ENCODE data around the gene ZNF576. TPM values are rescaled to one million over a fixed set of nuclear protein-coding genes. Genes with fewer than 3 reads are reported as not detected.

Gene ZNF576, protein sequence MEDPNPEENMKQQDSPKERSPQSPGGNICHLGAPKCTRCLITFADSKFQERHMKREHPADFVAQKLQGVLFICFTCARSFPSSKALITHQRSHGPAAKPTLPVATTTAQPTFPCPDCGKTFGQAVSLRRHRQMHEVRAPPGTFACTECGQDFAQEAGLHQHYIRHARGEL
- 7.0 and 12.8 TPM in 2 replicates for total RNA-seq

DNA sequence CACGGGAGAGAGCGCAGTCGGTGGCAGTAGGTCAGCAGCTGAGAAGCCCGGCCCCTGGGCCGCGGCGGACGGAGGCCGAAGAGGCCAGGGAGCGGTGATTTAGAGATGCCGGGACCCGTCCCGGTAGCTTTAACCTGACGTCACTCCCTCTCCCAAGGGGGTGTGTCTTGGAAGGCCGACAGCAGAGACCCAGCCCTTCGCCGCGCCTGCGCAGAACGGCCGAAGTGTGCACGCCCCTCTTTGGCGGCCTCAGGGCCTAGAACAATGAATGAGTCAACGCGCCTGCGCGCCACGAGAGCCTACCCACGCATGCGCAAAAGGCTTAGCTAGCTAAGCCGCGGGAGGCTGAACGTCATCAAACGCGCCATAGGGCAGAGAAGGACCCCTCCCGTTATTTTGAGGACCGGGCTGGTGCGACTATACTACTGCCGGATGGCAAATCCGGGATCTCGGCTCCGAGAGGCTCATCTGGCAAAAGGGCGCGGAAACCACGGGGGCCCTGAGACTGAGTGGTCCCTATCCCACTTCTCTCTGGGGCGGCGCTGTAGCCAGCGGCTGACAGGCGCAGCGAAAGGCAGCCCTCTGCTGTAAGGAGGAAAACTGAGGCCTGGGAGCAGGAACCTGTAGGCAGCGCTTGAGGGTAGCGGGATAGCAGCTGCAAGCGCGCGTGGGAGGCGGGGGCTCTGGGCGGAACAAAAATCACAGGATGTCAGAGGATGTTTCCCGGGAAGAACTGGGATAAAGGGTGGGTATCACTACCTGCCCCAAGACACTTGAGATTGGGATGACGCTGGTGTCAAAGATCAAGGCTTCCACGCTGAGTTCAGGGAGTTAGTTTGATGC lies at the start of gene ZNF576, which contains the start of gene IRGQ:
Gene ZNF576, plus strand, starts transcription at position 597 of the 843 bp plus-strand sequence. CDS start 514 bp downstream, outside the sequence.
Gene IRGQ, minus strand, starts transcription at position 136 of the 843 bp plus-strand sequence. CDS start 796 bp downstream, outside the sequence.

DNA sequence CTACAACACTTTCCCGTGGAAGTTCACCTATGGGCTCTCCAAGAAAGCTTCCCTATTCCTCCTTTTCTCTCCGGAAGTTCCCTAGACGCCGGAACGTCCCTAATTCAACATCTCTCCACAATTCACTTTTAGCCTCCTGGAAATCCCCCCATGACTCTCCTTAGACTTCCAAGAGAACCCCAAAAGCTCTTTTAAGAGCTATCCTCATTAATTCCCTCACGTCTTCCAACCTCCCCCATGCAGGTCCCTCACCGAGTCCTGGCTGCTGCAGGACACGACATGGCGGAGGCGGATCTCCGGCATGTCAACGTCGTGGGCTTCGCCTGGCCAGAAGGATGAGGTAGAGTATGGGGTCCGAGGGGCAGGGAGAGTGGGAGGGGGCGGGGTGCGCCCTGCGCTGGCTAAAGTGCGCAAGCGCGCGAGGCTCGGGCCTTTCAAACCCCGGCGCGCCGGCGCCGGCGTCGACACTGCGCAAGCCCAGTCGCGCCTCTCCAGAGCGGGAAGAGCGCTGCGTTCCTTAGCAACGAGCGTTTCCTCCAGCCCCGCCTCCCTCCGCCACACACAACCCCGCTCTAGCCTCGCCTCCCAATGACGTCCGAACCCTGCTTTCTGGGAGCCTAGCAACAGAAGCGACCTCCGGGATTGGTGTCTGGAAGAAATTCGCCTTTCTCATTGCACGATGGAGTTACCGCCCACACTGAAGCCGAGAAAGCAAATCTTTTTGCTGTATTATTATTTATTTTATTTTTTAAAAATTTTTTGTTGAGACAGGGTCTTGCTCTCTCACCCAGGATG lies 21.0 kb upstream of the ZNF576 start, which contains the start of the genes PINLYP and XRCC1:
Gene PINLYP, plus strand, starts transcription at position 646 of the 795 bp plus-strand sequence. CDS start 1,391 bp downstream, outside the sequence.
Gene XRCC1, minus strand, starts transcription at position 372 of the 795 bp plus-strand sequence. Its CDS starts 69 bp downstream, at position 303.

DNA sequence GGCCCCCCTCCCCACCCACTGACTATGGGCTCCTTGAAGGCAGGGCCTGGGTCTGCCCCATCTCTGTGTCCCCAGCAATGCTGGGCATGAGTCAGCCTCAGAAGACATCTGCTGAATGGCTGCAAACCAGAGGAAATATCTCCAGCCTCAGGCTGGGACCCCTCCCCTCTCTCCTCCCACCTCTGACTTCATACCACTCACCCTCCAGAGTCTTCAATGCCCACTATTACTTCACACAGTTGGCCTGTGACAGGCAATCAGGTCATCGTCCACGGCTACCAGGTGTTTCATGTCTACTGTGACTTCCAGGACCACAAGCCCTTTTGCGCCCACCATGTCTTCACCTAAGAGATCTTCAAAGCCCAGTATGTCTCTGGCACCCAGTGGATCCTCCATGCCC lies 15.4 kb downstream of the ZNF576 start, which contains the start of gene SRRM5:
Gene SRRM5, plus strand, starts transcription at position 301 of the 400 bp plus-strand sequence. Its CDS starts 34 bp downstream, at position 335.

DNA sequence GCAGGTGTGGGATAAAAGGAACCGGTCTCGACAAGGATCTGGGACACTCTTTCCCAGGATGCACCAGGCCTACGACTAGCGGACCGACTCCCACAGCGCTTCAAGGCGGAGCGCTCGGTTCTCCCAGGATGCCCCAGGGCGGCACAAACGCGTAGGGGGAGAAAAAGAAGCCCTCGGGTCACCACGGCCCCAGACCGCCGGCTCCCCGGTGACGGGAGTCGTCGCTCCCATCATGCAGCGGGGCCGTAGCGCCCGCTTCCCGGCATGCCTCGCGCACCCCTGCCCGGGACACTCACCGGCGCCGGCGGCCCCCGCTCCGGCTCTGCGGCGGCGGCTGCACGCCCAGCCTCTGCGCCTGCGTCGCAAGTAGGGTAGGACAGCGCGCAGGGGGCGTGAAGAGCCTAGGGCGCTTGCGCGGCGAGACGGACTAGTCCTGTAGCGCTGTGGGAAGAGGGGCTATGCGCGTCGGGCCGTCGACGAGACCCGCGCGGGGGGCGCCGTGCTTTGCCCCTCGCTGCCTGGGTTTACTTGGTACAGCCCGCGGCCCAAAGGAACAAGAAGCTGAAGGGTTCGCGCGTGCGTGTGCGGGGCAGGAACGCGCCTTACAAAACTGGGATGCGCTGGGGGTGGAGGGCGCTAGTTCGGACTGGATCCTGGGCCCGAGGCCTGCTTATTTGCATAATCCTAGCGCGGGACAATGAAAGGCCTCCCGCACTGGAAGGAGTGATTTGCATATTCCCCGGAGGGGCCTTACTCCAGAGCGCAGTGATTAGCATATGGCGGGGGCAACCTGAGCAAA lies 23.1 kb downstream of the ZNF576 start, which contains the start of gene ZNF428:
Gene ZNF428, minus strand, starts transcription at position 368 of the 799 bp plus-strand sequence. CDS start 5,325 bp downstream, outside the sequence.

DNA sequence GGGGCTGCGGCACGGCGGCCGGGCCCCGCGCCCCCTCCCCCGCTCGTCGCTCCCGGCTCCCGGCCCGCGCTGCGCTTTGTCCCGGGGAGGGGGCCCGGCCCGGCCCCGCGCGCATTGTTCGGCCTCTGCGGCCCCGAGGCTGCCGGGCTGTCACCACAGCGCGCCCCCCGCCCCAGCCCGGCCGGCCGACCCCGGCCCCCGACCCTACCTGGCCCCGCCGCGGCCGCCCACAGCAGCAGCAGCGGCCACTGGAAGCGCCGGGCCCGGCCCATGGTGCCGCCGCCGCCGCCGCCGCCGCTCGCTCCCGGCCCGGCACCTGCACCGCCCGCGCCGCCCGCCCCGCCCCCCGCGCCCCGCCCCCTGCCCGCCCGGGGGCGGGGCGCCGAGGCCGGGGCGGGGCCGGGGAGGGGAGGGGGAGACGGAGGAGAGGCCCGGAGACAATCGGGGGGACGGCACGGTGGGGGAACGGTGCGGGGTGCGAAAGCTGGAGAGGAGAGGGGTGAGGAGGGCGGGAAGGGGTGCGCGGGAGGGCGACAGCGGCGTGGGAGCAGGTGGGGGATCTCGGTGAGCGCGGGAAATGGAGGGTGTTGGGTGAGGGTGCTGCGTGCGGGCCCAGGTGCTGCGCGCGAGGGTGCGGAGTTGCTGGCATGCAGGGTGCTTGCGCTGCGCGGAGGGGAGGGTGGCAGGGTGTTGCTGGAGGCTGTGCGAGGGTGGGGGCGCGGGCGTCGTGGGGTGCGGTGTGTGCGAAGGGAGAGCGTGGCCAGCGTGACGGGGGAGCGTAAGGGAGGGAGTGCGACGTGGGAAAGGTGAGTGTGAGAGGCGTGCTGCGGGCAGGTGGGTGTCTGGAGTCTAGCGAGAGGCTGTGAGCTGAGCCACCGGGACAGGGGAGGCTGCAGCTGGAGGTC lies 43.4 kb downstream of the ZNF576 start, which contains the start of gene CADM4:
Gene CADM4, minus strand, starts transcription at position 332 of the 905 bp plus-strand sequence. Its CDS starts 60 bp downstream, at position 272.

Other genes starting within 250 kb of the ZNF576 start
- not detected in 2 replicates for gene CD177, start 242.9 kb upstream of the ZNF576 start, total RNA-seq
- not detected in 2 replicates for gene TEX101, start 181.7 kb upstream of the ZNF576 start, total RNA-seq
- gene LYPD3, start 131.0 kb upstream of the ZNF576 start, total RNA-seq = 0.44 and 0.75 TPM in 2 replicates
- 5.9 and 14.7 TPM in 2 replicates for gene PHLDB3, start 91.8 kb upstream of the ZNF576 start, total RNA-seq
- 30.5 and 39.4 TPM in 2 replicates for gene ETHE1, start 69.4 kb upstream of the ZNF576 start, total RNA-seq
- 0.15 and 0.25 TPM in 2 replicates for gene ZNF575, start 63.4 kb upstream of the ZNF576 start, total RNA-seq
- gene XRCC1, start 21.1 kb upstream of the ZNF576 start, total RNA-seq = 17.7 and 23.3 TPM in 2 replicates
- 1.4 and 1.9 TPM in 2 replicates for gene PINLYP, start 20.8 kb upstream of the ZNF576 start, total RNA-seq
- 10.7 and 36.8 TPM in 2 replicates for gene IRGQ, start 461 bp upstream of the ZNF576 start, total RNA-seq
- 0.06 TPM in 1 of 2 replicates, not detected in the other for gene SRRM5, start 15.5 kb downstream of the ZNF576 start, total RNA-seq
- gene ZNF428, start 23.0 kb downstream of the ZNF576 start, total RNA-seq = 38.2 and 38.6 TPM in 2 replicates
- 0.81 and 1.2 TPM in 2 replicates for gene CADM4, start 43.3 kb downstream of the ZNF576 start, total RNA-seq
- 36.4 and 50.4 TPM in 2 replicates for gene PLAUR, start 73.6 kb downstream of the ZNF576 start, total RNA-seq
- not detected in 2 replicates for gene IRGC, start 119.5 kb downstream of the ZNF576 start, total RNA-seq
- 12.7 and 15.5 TPM in 2 replicates for gene SMG9, start 158.4 kb downstream of the ZNF576 start, total RNA-seq
- gene KCNN4, start 184.4 kb downstream of the ZNF576 start, total RNA-seq = not detected in 2 replicates
- gene LYPD5, start 205.9 kb downstream of the ZNF576 start, total RNA-seq = 1.00 and 1.5 TPM in 2 replicates
- 3.2 and 5.5 TPM in 2 replicates for gene ZNF283, start 230.7 kb downstream of the ZNF576 start, total RNA-seq

All from cardiac ventricle fibroblast (primary cell).